WTC11 (cell line): ENCODE data around the gene GPBP1L1. TPM values are rescaled to one million over a fixed set of nuclear protein-coding genes. Genes with fewer than 3 reads are reported as not detected.

Experiments
- ATAC-seq: fragments of 200-7000 bp; cut with Tn5 transposase; 2 replicates; pipeline ENCODE4 v1.10.0; 2021; ENCODE audit warnings: mild to moderate bottlenecking, moderate library complexity
- CTCF ChIA-PET: fragments of 300-600 bp; sonication (Branson Sonifier 250); formaldehyde crosslinking; loops from one replicate; lab custom pipeline; 2021; ENCODE audit warnings: antibody characterized with exemption; lab: Charles Lee
- POLR2A ChIA-PET: fragments of 350-600 bp; sonication (Branson Sonifier 250); formaldehyde crosslinking; loops from one replicate; lab custom pipeline; 2021; ENCODE audit warnings: antibody characterized with exemption; lab: Charles Lee
- DNase-seq: peaks from one replicate; pipeline ENCODE4 v3.0.0; 2021; ENCODE audit warnings: low spot score
- H3K27ac Mint-ChIP-seq: 2 replicates; pipeline ENCODE4 v1.8.0; 2021; ENCODE audit warnings: mixed read lengths
- H3K27me3 Mint-ChIP-seq: 2 replicates; pipeline ENCODE4 v1.8.0; 2021; ENCODE audit warnings: low read depth, mild to moderate bottlenecking, moderate library complexity, mixed read lengths
- H3K36me3 Mint-ChIP-seq: 2 replicates; pipeline ENCODE4 v1.8.0; 2021; ENCODE audit warnings: mixed read lengths
- H3K4me1 Mint-ChIP-seq: 2 replicates; pipeline ENCODE4 v1.8.0; 2022; ENCODE audit warnings: mixed read lengths
- H3K4me3 Mint-ChIP-seq: 2 replicates; pipeline ENCODE4 v1.8.0; 2021; ENCODE audit warnings: mild to moderate bottlenecking, moderate library complexity, mixed read lengths
- H3K9me3 Mint-ChIP-seq: 2 replicates; pipeline ENCODE4 v1.8.0; 2021; ENCODE audit warnings: mixed read lengths
- CBFB ChIP-seq: sonication (generic); formaldehyde crosslinking; IDR thresholded peaks from 2 replicates; pipeline ENCODE4 v1.8.1; 2022; ENCODE audit warnings: mild to moderate bottlenecking, low read depth, missing genetic modification reagents
- ESRRA ChIP-seq: sonication (generic); formaldehyde crosslinking; IDR thresholded peaks from 2 replicates; pipeline ENCODE4 v1.8.1; 2022; ENCODE audit warnings: mild to moderate bottlenecking, missing genetic modification reagents, borderline replicate concordance
- FOXP1 ChIP-seq: sonication (generic); formaldehyde crosslinking; IDR thresholded peaks from 2 replicates; pipeline ENCODE4 v1.8.0; 2022; ENCODE audit warnings: missing genetic modification reagents, mild to moderate bottlenecking, moderate library complexity, borderline replicate concordance
- GABPB1 ChIP-seq: sonication (generic); formaldehyde crosslinking; IDR thresholded peaks from 2 replicates; pipeline ENCODE4 v1.8.1; 2023; ENCODE audit warnings: mild to moderate bottlenecking, missing genetic modification reagents
- MXD4 ChIP-seq: fragments of 250-450 bp; sonication (Bioruptor Pico); IDR thresholded peaks from 2 replicates; pipeline ENCODE4 v1.8.0; 2021; ENCODE audit warnings: mild to moderate bottlenecking, moderate library complexity, borderline replicate concordance
- NFYB ChIP-seq: sonication (generic); formaldehyde crosslinking; conservative IDR thresholded peaks from 2 replicates; pipeline ENCODE4 v1.8.0; 2022; ENCODE audit warnings: low read depth, missing genetic modification reagents
- TEAD1 ChIP-seq: sonication (generic); formaldehyde crosslinking; IDR thresholded peaks from 2 replicates; pipeline ENCODE4 v1.8.0; 2022; ENCODE audit warnings: mild to moderate bottlenecking, missing genetic modification reagents
- ZNF263 ChIP-seq: sonication (generic); formaldehyde crosslinking; IDR thresholded peaks from 2 replicates; pipeline ENCODE4 v1.8.1; 2022; ENCODE audit warnings: low read depth, mild to moderate bottlenecking, moderate library complexity, missing genetic modification reagents
- ZNF396 ChIP-seq: fragments of 250-450 bp; sonication (Bioruptor Pico); IDR thresholded peaks from 2 replicates; pipeline ENCODE4 v1.8.0; 2021; ENCODE audit warnings: mild to moderate bottlenecking, moderate library complexity, borderline replicate concordance
- ZNF671 ChIP-seq: fragments of 250-450 bp; sonication (Bioruptor Pico); IDR thresholded peaks from 2 replicates; pipeline ENCODE4 v1.8.0; 2021; ENCODE audit warnings: mild to moderate bottlenecking
- total RNA-seq: library from RNA; stranded (reverse); gene quantifications from 3 replicates; pipeline ENCODE4 v1.2.3, GENCODE V29; 2021
- TF ChIP-seq, protein P1 (sequence below): fragments of 250-450 bp; sonication (Bioruptor Pico); conservative IDR thresholded peaks from 2 replicates; pipeline ENCODE4 v1.9.0; 2021; ENCODE audit warnings: mild to moderate bottlenecking
- TF ChIP-seq, protein P2 (sequence below): fragments of 250-450 bp; sonication (Bioruptor Pico); IDR thresholded peaks from 2 replicates; pipeline ENCODE4 v1.9.0; 2021; ENCODE audit warnings: mild to moderate bottlenecking
- TF ChIP-seq, protein P3 (sequence below): sonication (generic); formaldehyde crosslinking; conservative IDR thresholded peaks from 2 replicates; pipeline ENCODE4 v1.8.1; 2023; ENCODE audit warnings: mild to moderate bottlenecking, low read depth, missing genetic modification reagents, moderate library complexity
- TF ChIP-seq, protein P4 (sequence below): fragments of 250-450 bp; sonication (Bioruptor Pico); IDR thresholded peaks from 2 replicates; pipeline ENCODE4 v1.8.0; 2021; ENCODE audit warnings: mild to moderate bottlenecking
- TF ChIP-seq, protein P5 (sequence below): sonication (generic); formaldehyde crosslinking; IDR thresholded peaks from 2 replicates; pipeline ENCODE4 v1.8.1; 2023; ENCODE audit warnings: mild to moderate bottlenecking, missing genetic modification reagents
- TF ChIP-seq, protein P6 (sequence below): sonication (generic); formaldehyde crosslinking; IDR thresholded peaks from 2 replicates; pipeline ENCODE4 v1.8.1; 2022; ENCODE audit warnings: low read depth, mild to moderate bottlenecking, moderate library complexity, missing genetic modification reagents, borderline replicate concordance
- TF ChIP-seq, protein P7 (sequence below): fragments of 250-450 bp; sonication (Bioruptor Pico); IDR thresholded peaks from 2 replicates; pipeline ENCODE4 v1.9.0; 2021; ENCODE audit warnings: mild to moderate bottlenecking, borderline replicate concordance

GPBP1L1 gene
- total RNA-seq, 1 experiment from 2014 or later, result 126 TPM

DNA sequence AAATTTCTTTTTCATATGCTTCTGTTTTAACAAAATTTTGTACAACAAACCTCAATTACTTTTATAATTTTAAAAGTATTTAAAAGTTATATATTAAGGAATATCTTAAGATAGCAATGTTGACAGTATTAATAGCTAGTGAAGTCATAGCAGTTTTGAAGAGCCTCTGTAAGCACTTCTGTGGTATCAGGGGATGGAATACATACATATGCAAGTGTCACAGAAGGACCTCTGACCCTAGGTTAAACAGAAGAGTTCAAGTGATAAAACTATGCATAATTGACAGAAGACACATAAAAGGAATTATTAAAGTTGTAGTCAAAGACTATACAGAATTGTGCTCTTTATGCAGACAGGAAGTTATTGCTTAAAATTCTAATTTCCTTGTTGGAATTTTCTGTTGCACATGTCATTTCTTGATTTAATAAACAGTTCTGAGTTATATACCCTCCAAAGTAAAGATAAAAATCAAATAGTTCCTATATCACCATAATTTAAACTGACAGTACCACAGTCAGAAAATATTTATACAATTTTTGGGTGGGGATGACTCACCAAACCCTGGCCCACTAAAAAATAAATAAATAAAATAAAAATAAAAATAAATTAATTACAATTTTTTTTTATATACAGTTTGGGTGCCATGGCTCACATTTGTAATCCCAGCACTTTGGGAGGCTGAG, 37.1 kb upstream of the GPBP1L1 start (continued):
- TF ChIP-seq, protein P1, sequence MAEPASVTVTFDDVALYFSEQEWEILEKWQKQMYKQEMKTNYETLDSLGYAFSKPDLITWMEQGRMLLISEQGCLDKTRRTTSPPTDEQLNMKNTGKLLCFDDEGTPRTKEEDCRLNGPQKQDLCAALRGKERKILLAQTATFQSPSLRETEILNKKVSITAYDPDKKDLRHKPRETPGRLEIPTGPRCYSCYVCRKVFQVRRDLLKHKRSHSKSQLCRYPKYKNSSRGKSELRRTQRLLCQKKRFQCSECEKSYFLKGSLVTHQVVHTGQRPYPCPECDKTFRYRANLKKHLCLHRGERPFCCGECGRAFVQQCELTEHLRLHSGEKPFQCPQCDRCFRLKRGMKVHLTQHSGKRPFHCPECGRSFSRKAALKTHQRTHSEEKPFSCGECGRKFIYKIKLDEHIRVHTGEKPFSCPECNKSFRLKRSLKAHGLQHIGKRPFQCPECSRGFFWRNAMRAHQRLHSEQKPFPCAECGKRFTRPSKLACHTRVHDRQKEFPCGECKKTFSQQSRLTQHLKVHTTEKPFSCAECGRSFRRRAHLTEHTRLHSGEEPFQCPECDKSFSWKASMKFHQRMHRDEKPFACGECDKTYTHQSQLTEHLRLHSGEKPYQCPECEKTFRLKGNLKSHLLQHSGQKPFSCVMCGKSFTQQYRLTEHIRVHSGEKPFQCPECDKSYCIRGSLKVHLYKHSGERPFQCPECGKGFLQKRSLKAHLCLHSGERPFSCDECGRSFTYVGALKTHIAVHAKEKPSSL, result no peak
- TF ChIP-seq, protein P2, sequence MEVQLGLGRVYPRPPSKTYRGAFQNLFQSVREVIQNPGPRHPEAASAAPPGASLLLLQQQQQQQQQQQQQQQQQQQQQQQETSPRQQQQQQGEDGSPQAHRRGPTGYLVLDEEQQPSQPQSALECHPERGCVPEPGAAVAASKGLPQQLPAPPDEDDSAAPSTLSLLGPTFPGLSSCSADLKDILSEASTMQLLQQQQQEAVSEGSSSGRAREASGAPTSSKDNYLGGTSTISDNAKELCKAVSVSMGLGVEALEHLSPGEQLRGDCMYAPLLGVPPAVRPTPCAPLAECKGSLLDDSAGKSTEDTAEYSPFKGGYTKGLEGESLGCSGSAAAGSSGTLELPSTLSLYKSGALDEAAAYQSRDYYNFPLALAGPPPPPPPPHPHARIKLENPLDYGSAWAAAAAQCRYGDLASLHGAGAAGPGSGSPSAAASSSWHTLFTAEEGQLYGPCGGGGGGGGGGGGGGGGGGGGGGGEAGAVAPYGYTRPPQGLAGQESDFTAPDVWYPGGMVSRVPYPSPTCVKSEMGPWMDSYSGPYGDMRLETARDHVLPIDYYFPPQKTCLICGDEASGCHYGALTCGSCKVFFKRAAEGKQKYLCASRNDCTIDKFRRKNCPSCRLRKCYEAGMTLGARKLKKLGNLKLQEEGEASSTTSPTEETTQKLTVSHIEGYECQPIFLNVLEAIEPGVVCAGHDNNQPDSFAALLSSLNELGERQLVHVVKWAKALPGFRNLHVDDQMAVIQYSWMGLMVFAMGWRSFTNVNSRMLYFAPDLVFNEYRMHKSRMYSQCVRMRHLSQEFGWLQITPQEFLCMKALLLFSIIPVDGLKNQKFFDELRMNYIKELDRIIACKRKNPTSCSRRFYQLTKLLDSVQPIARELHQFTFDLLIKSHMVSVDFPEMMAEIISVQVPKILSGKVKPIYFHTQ (CRISPR knock-in tag), result no peak
- TF ChIP-seq FOXP1 (CRISPR knock-in tag), result no peak
- TF ChIP-seq, protein P3, sequence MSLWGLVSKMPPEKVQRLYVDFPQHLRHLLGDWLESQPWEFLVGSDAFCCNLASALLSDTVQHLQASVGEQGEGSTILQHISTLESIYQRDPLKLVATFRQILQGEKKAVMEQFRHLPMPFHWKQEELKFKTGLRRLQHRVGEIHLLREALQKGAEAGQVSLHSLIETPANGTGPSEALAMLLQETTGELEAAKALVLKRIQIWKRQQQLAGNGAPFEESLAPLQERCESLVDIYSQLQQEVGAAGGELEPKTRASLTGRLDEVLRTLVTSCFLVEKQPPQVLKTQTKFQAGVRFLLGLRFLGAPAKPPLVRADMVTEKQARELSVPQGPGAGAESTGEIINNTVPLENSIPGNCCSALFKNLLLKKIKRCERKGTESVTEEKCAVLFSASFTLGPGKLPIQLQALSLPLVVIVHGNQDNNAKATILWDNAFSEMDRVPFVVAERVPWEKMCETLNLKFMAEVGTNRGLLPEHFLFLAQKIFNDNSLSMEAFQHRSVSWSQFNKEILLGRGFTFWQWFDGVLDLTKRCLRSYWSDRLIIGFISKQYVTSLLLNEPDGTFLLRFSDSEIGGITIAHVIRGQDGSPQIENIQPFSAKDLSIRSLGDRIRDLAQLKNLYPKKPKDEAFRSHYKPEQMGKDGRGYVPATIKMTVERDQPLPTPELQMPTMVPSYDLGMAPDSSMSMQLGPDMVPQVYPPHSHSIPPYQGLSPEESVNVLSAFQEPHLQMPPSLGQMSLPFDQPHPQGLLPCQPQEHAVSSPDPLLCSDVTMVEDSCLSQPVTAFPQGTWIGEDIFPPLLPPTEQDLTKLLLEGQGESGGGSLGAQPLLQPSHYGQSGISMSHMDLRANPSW (CRISPR knock-in tag), result no peak
- TF ChIP-seq, protein P4, sequence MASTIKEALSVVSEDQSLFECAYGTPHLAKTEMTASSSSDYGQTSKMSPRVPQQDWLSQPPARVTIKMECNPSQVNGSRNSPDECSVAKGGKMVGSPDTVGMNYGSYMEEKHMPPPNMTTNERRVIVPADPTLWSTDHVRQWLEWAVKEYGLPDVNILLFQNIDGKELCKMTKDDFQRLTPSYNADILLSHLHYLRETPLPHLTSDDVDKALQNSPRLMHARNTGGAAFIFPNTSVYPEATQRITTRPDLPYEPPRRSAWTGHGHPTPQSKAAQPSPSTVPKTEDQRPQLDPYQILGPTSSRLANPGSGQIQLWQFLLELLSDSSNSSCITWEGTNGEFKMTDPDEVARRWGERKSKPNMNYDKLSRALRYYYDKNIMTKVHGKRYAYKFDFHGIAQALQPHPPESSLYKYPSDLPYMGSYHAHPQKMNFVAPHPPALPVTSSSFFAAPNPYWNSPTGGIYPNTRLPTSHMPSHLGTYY (CRISPR knock-in tag), result no peak
- no peak for TF ChIP-seq TEAD1 (CRISPR knock-in tag)
- no peak for TF ChIP-seq ZNF263
- no peak for TF ChIP-seq ZNF671 (CRISPR knock-in tag)
- no peak for TF ChIP-seq NFYB (CRISPR knock-in tag)
- TF ChIP-seq, protein P5, sequence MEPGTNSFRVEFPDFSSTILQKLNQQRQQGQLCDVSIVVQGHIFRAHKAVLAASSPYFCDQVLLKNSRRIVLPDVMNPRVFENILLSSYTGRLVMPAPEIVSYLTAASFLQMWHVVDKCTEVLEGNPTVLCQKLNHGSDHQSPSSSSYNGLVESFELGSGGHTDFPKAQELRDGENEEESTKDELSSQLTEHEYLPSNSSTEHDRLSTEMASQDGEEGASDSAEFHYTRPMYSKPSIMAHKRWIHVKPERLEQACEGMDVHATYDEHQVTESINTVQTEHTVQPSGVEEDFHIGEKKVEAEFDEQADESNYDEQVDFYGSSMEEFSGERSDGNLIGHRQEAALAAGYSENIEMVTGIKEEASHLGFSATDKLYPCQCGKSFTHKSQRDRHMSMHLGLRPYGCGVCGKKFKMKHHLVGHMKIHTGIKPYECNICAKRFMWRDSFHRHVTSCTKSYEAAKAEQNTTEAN (CRISPR knock-in tag), result no peak
- TF ChIP-seq, protein P6, sequence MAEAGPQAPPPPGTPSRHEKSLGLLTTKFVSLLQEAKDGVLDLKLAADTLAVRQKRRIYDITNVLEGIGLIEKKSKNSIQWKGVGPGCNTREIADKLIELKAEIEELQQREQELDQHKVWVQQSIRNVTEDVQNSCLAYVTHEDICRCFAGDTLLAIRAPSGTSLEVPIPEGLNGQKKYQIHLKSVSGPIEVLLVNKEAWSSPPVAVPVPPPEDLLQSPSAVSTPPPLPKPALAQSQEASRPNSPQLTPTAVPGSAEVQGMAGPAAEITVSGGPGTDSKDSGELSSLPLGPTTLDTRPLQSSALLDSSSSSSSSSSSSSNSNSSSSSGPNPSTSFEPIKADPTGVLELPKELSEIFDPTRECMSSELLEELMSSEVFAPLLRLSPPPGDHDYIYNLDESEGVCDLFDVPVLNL (CRISPR knock-in tag), result no peak
- TF ChIP-seq GABPB1 (CRISPR knock-in tag), result no peak

DNA sequence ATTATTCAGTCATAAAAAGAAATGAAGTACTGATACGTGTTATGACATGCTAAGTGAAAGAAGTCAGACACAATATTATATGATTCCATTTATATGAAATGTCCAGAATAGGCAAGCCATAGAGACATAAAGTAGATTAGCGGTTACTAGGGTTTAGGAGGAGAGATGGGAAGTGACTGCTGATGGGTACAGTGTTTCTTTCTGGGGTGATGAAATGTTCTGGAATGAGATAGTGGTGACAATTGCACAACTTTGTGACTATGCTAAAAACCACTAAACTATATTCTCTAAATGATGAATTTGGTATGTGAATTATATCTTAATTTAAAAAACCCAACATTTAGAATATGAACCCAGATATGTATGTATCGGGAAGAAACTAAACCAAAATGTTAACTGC, 36.5 kb upstream of the GPBP1L1 start:
- CTCF ChIA-PET, result no interaction called here
- Mint-ChIP-seq H3K4me1 (no peaks in the 10 kb centered on the region), H3K27ac (no peak overlapping the region), H3K4me3 (no peak overlapping the region), H3K9me3 (peaks cover 5% of the 10 kb centered on the region), H3K27me3 (no peaks in the 10 kb centered on the region), H3K36me3 (0 out of 2 replicates have a peak, but pooled peaks cover 2% of the 10 kb centered on the region)
- DNase-seq, result no peak
- no peak for ATAC-seq
- POLR2A ChIA-PET, result no interaction called here
- TF ChIP-seq, protein P4 (CRISPR knock-in tag), result no peak
- TF ChIP-seq, protein P7, sequence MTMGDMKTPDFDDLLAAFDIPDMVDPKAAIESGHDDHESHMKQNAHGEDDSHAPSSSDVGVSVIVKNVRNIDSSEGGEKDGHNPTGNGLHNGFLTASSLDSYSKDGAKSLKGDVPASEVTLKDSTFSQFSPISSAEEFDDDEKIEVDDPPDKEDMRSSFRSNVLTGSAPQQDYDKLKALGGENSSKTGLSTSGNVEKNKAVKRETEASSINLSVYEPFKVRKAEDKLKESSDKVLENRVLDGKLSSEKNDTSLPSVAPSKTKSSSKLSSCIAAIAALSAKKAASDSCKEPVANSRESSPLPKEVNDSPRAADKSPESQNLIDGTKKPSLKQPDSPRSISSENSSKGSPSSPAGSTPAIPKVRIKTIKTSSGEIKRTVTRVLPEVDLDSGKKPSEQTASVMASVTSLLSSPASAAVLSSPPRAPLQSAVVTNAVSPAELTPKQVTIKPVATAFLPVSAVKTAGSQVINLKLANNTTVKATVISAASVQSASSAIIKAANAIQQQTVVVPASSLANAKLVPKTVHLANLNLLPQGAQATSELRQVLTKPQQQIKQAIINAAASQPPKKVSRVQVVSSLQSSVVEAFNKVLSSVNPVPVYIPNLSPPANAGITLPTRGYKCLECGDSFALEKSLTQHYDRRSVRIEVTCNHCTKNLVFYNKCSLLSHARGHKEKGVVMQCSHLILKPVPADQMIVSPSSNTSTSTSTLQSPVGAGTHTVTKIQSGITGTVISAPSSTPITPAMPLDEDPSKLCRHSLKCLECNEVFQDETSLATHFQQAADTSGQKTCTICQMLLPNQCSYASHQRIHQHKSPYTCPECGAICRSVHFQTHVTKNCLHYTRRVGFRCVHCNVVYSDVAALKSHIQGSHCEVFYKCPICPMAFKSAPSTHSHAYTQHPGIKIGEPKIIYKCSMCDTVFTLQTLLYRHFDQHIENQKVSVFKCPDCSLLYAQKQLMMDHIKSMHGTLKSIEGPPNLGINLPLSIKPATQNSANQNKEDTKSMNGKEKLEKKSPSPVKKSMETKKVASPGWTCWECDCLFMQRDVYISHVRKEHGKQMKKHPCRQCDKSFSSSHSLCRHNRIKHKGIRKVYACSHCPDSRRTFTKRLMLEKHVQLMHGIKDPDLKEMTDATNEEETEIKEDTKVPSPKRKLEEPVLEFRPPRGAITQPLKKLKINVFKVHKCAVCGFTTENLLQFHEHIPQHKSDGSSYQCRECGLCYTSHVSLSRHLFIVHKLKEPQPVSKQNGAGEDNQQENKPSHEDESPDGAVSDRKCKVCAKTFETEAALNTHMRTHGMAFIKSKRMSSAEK, result no peak
- TF ChIP-seq ZNF263 (no peak), MXD4 (CRISPR knock-in tag) (no peak), CBFB (CRISPR knock-in tag) (no peak), ESRRA (CRISPR knock-in tag) (no peak), ZNF396 (CRISPR knock-in tag) (no peak)
